Cardiac fibroblast (primary cell): ENCODE data around the gene MVD.

Experiments
- DNase-seq, 2 donors: peaks; one replicate each; pipeline versions ENCODE4 v3.0.0 to v3.0.0-alpha.2; 2010; ENCODE audit warnings: low read depth in 2 of 2
- H3K4me3 ChIP-seq, 2 donors: replicated peaks in 1 of 2; 1 replicate in 1 of 2; 2 replicates in 1 of 2; pipeline ENCODE4 v1.5.1; 2011; ENCODE audit warnings: low read depth in 2 of 2, low read length in 2 of 2, mild to moderate bottlenecking in 2 of 2, moderate library complexity in 1 of 2
- TF ChIP-seq, protein P1 (sequence below): IDR thresholded peaks from one replicate; pipeline ENCODE4 v1.5.1; 2011; ENCODE audit warnings: low read depth, mild to moderate bottlenecking, low read length, inconsistent platforms

MVD gene

DNA sequence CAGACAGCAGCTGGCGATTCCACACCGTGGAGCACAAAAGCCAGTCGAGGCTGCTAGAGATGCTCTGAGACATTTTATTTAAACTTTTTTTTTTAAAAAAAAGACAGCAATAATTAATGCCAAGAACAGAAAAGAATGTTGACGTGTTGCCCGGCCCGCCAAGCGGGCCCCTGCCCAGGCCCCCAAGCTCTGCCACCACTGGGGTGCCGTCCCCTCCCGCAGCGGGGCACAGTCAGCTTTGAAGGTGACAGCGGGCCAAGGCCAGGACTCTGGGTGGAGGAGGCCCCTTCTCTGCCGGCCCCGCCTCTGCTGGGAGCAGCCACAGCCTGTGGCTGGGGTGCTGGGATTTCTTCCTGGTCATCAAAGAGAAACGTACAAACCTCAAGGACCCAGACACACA, 33.5 kb upstream of the MVD start:
- no peak overlapping the region for H3K4me3 ChIP-seq
- TF ChIP-seq, protein P1, sequence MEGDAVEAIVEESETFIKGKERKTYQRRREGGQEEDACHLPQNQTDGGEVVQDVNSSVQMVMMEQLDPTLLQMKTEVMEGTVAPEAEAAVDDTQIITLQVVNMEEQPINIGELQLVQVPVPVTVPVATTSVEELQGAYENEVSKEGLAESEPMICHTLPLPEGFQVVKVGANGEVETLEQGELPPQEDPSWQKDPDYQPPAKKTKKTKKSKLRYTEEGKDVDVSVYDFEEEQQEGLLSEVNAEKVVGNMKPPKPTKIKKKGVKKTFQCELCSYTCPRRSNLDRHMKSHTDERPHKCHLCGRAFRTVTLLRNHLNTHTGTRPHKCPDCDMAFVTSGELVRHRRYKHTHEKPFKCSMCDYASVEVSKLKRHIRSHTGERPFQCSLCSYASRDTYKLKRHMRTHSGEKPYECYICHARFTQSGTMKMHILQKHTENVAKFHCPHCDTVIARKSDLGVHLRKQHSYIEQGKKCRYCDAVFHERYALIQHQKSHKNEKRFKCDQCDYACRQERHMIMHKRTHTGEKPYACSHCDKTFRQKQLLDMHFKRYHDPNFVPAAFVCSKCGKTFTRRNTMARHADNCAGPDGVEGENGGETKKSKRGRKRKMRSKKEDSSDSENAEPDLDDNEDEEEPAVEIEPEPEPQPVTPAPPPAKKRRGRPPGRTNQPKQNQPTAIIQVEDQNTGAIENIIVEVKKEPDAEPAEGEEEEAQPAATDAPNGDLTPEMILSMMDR: no peak
- no peak for DNase-seq

DNA sequence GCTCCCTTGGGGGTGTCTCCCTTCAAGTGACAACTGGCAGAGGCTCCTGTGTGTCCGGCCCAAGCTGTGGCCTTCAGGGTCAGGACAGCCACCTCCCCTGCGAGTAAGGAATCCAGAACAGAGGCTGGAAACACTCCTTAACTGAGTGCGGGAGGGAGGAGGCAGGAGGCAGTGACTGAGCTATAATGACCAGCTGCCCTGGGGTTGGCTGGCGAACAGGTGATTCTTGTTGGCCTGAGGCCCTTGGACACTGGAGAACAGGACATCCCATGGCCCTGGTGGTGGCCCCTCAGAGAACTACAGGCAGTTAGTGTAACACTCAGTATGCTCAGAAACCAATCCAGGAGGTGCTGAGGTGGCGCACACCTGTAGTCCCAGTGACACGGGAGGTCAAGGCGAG, 32.9 kb upstream of the MVD start:
- TF ChIP-seq, protein P1: no peak
- DNase-seq: no peak
- no peak overlapping the region for H3K4me3 ChIP-seq

DNA sequence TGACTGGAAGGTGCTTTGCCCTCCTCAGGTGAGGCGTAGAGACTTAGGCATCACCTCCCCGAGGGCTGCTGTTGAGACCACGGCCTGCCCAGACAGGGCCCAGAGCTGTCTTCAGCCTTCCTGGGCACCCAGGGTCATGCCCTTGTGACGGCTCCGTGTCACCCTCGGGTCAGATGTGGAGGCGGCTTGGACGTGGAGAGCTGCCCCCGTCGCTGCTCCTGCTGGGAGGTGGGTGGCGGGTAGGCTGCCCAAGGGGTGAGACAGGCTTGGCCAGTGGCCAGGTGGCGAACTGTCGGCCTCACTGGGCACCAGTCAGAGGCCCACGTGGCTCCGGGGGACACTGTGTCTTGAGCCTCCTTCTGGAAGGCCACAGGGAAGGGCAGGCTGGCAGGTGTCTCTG, 32.3 kb upstream of the MVD start:
- TF ChIP-seq, protein P1: no peak
- no peak overlapping the region for H3K4me3 ChIP-seq
- DNase-seq: no peak

DNA sequence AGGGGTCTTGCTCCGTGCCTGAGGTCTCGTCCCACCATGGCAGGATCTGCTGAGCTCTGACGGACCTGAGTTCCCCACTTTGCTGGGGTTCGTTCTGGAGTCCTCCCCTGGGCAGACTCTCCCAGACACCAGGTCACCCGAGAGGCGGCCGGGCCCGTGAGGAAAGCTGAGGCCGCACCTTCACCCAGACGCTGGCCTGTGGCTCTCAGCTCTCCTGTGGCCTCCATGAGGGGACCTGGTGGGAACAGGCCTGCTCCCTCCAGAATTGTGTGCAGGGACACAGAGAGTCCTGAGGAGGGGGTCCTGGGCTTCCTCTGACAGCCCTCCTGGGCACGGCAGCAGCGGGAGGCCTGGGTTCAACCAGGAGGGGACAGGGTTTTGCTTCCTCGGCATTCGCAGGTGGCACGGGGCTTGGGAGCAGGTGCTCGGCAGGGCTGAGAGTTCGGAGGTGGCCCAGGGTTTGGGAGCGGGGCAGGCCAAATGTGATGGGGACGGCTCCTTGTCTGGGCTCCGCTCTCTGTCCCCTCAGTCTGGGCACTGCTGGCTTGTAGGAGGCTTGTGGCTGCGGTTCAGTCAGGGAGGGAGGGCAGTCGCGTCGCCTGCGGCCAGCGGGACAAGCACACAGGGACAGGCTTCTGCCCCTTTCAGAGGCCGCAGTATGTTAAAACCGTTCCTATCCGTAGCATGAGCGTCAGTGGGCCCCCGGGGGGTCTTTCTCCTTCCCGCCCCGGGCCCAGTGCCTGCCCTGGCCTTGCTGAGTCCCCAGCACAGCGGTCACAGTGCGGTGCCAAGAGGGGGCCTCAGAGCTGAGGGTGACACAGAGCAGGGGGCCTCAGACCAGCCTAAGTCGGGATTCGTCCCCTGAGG, 31.6 kb upstream of the MVD start:
- TF ChIP-seq, protein P1: no peak
- H3K4me3 ChIP-seq: no peak overlapping the region
- DNase-seq: no peak

DNA sequence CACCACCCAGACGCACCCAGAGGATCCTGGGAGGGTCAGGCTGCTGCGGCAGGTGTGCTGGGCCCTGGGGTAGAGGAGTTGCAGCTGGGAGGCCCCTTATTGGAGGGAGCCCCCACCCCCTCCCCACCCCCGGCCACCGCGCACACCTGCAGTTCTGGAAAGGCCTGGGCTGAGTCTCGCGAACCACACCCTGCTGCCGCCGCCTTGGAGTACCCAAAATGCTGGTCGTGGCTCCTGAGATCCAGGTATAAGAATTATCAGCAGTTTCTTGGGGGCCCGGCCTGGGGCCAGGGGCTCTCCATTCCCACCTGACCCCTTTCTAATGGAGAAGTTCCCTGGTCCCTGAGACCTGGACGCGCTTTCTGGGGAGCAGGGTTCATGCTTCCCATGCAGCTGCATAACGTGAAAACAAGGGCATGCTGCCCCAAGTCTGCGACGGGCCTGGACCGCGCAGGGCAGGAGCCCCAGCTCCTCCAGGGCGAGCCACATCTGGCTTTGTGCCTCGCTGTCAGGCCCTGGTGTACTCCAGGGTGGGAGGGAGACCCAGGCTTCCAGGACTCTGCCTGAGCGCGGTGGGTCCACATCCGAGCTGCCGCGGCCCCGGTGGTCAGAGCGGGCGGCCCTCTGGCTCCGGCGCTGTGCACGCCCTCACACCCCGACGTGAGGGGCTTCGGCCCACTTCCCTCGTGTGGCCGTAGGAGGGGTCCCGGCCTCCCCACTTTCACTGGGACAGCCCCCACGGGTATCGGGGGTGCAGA, 30.7 kb upstream of the MVD start:
- TF ChIP-seq, protein P1: no peak
- no peak overlapping the region for H3K4me3 ChIP-seq
- DNase-seq: no peak

DNA sequence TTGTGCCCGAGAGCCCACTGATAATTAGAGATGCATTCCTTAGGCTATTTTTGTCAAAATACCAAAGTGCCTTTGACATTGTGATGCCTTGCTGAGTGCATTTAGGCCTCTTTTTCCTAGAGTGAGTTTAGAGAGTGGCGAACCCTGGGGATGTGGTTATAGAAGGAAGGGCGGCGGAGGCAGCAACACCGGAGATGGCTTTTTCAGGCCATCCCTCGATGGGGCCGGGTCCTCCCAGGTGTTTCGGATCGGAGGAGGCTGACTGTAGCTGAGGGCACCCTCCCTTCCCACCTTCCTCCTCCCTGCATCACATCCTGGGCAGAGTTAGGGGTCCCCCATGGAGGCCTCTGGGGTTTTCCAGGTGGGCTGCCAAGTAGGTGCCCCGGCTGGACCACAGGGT, 30.0 kb upstream of the MVD start:
- no peak overlapping the region for H3K4me3 ChIP-seq
- TF ChIP-seq, protein P1: no peak
- DNase-seq: no peak
